Measurements from ENCODE around the gene CCNB2. TPM values are rescaled to one million over a fixed set of nuclear protein-coding genes. Genes with fewer than 3 reads are reported as not detected.
"Not testable (repeated sequence)": the region's sequence is repeated elsewhere in the genome, so short reads cannot be mapped to it uniquely, and the experiment has no call there.

CCNB2 gene
- total RNA-seq, 1 donor from 2014 or later: 374 TPM

GRCh38 chr15:59124261-59124660 is 19.3 kb downstream of the CCNB2 start:
- no peaks in the 10 kb centered on the region for H3K27me3 Mint-ChIP-seq (ENCODE audit: insufficient read depth, low read depth)

GRCh38 chr15:59125683-59126082 is 20.7 kb downstream of the CCNB2 start:
- not testable (repeated sequence) for H3K4me1 ChIP-seq
- H3K79me2 ChIP-seq (ENCODE audit: low read depth): peaks cover 80% of the 10 kb centered on the region

More at GRCh38 chr15:59124261-59124660, 19.3 kb downstream of the CCNB2 start:
- Mint-ChIP-seq H3K4me1 (no peaks in the 10 kb centered on the region), H3K27ac (no peak overlapping the region), H3K36me3 (peaks cover 78% of the 10 kb centered on the region), H3K4me3 (no peak overlapping the region), H3K9me3 (peaks cover 28% of the 10 kb centered on the region)
- Histone ChIP-seq H3K9me3 (ENCODE audit: low read depth) (no peaks in the 10 kb centered on the region), H3K79me2 (ENCODE audit: low read depth) (peaks cover 67% of the 10 kb centered on the region), H4K20me1 (ENCODE audit: low read depth) (peaks cover 20% of the 10 kb centered on the region), H2AFZ (replicated peaks) (no peak overlapping the region), H3K9ac (no peak overlapping the region), H3F3A (ENCODE audit: low read depth) (no peaks in the 10 kb centered on the region), H3K36me3 (peaks cover 31% of the 10 kb centered on the region), H3K4me1 (no peaks in the 10 kb centered on the region), H3K27ac (no peak overlapping the region), H3K4me2 (no peak overlapping the region), H3K27me3 (no peaks in the 10 kb centered on the region), H3K4me3 (no peak overlapping the region)
- no peak for DNase-seq (ENCODE audit: low spot score)
- TF ChIP-seq CTCF (IDR thresholded peaks at IDR 0.05) (no peak), EZH2 (IDR thresholded peaks at IDR 0.05) (no peak), EZH2phosphoT487 (IDR thresholded peaks at IDR 0.05) (no peak)

GRCh38 chr15:59127255-59127654 is 22.3 kb downstream of the CCNB2 start:
- H3K4me2 ChIP-seq; H3K4me3 Mint-ChIP-seq; H3K4me1 Mint-ChIP-seq; H3K27ac ChIP-seq; H2AFZ ChIP-seq (replicated peaks); H3K4me3 ChIP-seq; H3K4me1 ChIP-seq; H3K9me3 ChIP-seq (ENCODE audit: low read depth); H3F3A ChIP-seq (ENCODE audit: low read depth); H3K27ac Mint-ChIP-seq; DNase-seq (ENCODE audit: low spot score); H3K9ac ChIP-seq; H3K27me3 ChIP-seq; H3K27me3 Mint-ChIP-seq (ENCODE audit: insufficient read depth, low read depth): not testable (repeated sequence)
- peaks cover 17% of the 10 kb centered on the region for H4K20me1 ChIP-seq (ENCODE audit: low read depth)
- H3K36me3 ChIP-seq: peaks cover 44% of the 10 kb centered on the region
- Mint-ChIP-seq H3K9me3 (peaks cover 39% of the 10 kb centered on the region), H3K36me3 (peaks cover 90% of the 10 kb centered on the region)
- H3K79me2 ChIP-seq (ENCODE audit: low read depth): peaks cover 85% of the 10 kb centered on the region

More at GRCh38 chr15:59125683-59126082, 20.7 kb downstream of the CCNB2 start:
- not testable (repeated sequence) for H3K4me1 Mint-ChIP-seq; H3K9me3 ChIP-seq (ENCODE audit: low read depth); H2AFZ ChIP-seq (replicated peaks); H3K4me2 ChIP-seq; H3K4me3 ChIP-seq; H3F3A ChIP-seq (ENCODE audit: low read depth); H3K27me3 Mint-ChIP-seq (ENCODE audit: insufficient read depth, low read depth); H3K27me3 ChIP-seq; DNase-seq (ENCODE audit: low spot score); H3K27ac ChIP-seq; H3K4me3 Mint-ChIP-seq; H3K27ac Mint-ChIP-seq; H3K9ac ChIP-seq
- Mint-ChIP-seq H3K9me3 (peaks cover 39% of the 10 kb centered on the region), H3K36me3 (peaks cover 84% of the 10 kb centered on the region)
- Histone ChIP-seq H4K20me1 (ENCODE audit: low read depth) (peaks cover 17% of the 10 kb centered on the region), H3K36me3 (peaks cover 43% of the 10 kb centered on the region)

GRCh38 chr15:59131456-59131855 is 26.5 kb downstream of the CCNB2 start:
- H3K27me3 ChIP-seq: no peaks in the 10 kb centered on the region
- H3K9ac ChIP-seq: no peak overlapping the region
- no peak overlapping the region for H3K27ac ChIP-seq
- TF ChIP-seq EZH2 (IDR thresholded peaks at IDR 0.05): no peak
- no peak for TF ChIP-seq EZH2phosphoT487 (IDR thresholded peaks at IDR 0.05)
- TF ChIP-seq CTCF (IDR thresholded peaks at IDR 0.05): no peak
- no peak for DNase-seq (ENCODE audit: low spot score)
- H3K4me3 Mint-ChIP-seq: no peak overlapping the region
- H3K4me2 ChIP-seq: no peak overlapping the region
- H3F3A ChIP-seq (ENCODE audit: low read depth): no peaks in the 10 kb centered on the region
- H3K4me1 ChIP-seq: no peaks in the 10 kb centered on the region
- H3K9me3 ChIP-seq (ENCODE audit: low read depth): no peaks in the 10 kb centered on the region
- no peaks in the 10 kb centered on the region for H3K4me1 Mint-ChIP-seq
- peaks cover 6% of the 10 kb centered on the region for H4K20me1 ChIP-seq (ENCODE audit: low read depth)
- peaks cover 76% of the 10 kb centered on the region for H3K79me2 ChIP-seq (ENCODE audit: low read depth)
- peaks cover 75% of the 10 kb centered on the region for H3K36me3 Mint-ChIP-seq
- no peak overlapping the region for H2AFZ ChIP-seq (replicated peaks)
- peaks cover 30% of the 10 kb centered on the region for H3K36me3 ChIP-seq
- H3K27ac Mint-ChIP-seq: no peak overlapping the region
- H3K27me3 Mint-ChIP-seq (ENCODE audit: insufficient read depth, low read depth): no peaks in the 10 kb centered on the region
- H3K4me3 ChIP-seq: no peak overlapping the region
- peaks cover 31% of the 10 kb centered on the region for H3K9me3 Mint-ChIP-seq
